HFF-Myc (cell line): Measurements from ENCODE around the gene CTBP1.

Experiments
- DNase-seq: peaks from one replicate; pipeline ENCODE4 v3.0.0-alpha.2; 2011; ENCODE audit warnings: low read depth; ENCODE audit errors: extremely low read depth
- H3K4me3 ChIP-seq: replicated peaks from 2 replicates; pipeline ENCODE4 v1.5.1; 2011; ENCODE audit warnings: low read depth, mild to moderate bottlenecking, control low read depth, low read length
- CTCF ChIP-seq: IDR thresholded peaks from 2 replicates; pipeline ENCODE4 v1.5.1; 2012; ENCODE audit warnings: mild to moderate bottlenecking, low read depth, low read length, control low read depth; ENCODE audit errors: missing control alignments

CTBP1 gene

GRCh38 chr4:1250921-1251772 is 2.2 kb upstream of the CTBP1 start:
- H3K4me3 ChIP-seq: no peak overlapping the region
- no peak for DNase-seq
- no peak for TF ChIP-seq CTCF

- DNase-seq: no peak
- H3K4me3 ChIP-seq: no peak overlapping the region
- TF ChIP-seq CTCF: no peak
Observed at GRCh38 chr4:1250527-1250812, 1.5 kb upstream of the CTBP1 start.

GRCh38 chr4:1249731-1250526 is 999 bp upstream of the CTBP1 start:
- peak overlapping the region; percentile 55 for H3K4me3 ChIP-seq
- TF ChIP-seq CTCF: no peak
- no peak for DNase-seq

- peak overlapping the region; percentile 55 for H3K4me3 ChIP-seq
- TF ChIP-seq CTCF: no peak
- no peak for DNase-seq
Observed at GRCh38 chr4:1249148-1249730, 309 bp upstream of the CTBP1 start.

GRCh38 chr4:1247864-1248244 is 1.1 kb downstream of the CTBP1 start:
- no peak for DNase-seq
- H3K4me3 ChIP-seq: peak overlapping the region; percentile 80
- TF ChIP-seq CTCF: no peak

- no peak for TF ChIP-seq CTCF
- DNase-seq: no peak
- H3K4me3 ChIP-seq: peak overlapping the region; percentile 80
Observed at GRCh38 chr4:1246901-1247863, 1.7 kb downstream of the CTBP1 start.
